Stimulated activated CD8-positive, alpha-beta memory T cell treated with anti-CD3 and anti-CD28 coated beads, Interleukin-7, amount 100 ng/mL, for 24 hours (primary cell): ENCODE measurements around the gene ST3GAL3.

Experiments used
- DNase-seq: peaks from one replicate; pipeline ENCODE4 v3.0.0-alpha.2; 2020; ENCODE audit warnings: low read depth

Gene ST3GAL3

GRCh38 chr1:43965316-43965715 lies 258.0 kb downstream of the ST3GAL3 start:
- DNase-seq: no peak

DNA sequence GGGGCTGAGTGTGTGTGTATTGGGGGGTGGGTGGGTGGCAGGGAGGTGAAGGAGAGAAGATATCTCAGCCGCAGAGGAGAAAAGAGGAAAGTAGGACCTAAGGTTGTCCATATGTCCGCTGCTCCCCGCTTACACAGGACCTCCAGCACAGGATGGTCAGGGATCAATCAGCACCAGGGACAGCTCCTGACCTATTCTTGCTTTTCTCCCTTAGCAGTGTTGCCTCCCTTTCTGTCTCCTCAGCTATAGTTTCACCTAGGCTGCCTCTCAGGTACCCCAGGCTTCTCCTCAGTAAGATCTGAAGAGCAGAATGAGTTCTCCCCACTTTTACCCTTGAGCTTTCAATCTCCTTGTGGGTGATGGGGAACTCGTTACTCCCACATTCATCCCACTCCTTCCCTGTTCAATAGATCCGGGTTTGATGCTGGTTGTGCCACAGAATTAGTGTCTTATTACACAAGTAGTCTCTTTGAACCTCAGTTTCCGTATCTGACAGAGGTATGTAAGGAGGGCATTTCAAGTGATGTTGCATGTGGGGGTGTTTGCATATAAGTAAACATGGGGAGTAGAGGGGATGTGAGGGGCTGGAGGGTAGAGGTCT lies 261.1 kb downstream of the ST3GAL3 start:
- DNase-seq: no peak

DNA sequence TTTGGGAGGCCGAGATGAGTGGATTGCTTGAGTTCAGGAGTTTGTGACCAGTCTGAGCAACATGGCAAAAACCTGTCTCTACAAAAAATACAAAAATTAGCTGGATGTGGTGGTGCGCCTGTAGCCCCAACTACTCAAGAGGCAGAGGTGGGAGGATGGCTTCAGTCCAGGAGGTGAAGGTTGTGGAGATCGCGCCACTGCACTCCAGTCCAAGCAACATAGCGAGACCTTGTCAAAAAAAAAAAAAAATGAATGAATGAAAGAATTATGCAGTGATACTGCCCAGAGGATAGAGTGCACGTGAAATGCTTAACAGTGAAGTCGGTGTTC lies 262.0 kb downstream of the ST3GAL3 start:
- DNase-seq: no peak

DNA sequence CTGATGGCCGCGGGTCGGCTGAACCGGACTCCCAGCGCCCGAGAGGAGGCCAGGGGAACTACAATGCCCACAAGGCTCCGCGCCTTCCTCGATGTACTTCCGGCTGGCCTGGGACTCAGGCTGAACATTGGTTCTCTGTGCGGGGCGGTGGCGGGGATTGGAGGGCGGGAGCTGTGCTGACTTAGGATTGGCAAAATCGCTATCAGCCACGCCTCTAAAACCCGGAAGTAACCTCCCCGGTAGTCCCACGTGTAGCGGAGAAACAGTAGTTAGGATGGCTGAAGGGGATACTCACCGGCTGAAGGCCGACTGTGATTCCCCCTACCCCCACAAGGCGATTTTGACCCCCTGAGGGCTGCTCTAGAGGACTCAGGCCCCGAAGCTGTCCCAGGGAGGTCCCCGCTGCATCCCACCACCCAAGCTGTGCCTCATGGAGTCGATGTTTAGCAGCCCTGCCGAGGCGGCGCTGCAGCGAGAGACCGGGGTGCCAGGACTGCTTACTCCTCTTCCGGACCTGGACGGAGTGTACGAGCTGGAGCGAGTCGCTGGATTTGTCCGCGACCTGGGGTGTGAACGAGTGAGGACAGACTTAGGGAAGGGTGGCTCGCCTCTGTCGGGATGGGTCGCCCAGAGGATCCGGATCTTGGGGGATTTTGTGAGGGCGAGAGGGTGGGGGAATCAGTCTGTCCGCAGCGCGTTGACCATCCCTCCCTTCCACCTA lies 262.6 kb downstream of the ST3GAL3 start, which contains the start of gene DPH2:
Gene DPH2 (plus strand): TSS at position 265 of the 721 bp plus-strand sequence. CDS start 166 bp downstream, at position 431.
- peak; percentile 94 for DNase-seq

GRCh38 chr1:43970502-43970901 lies 263.2 kb downstream of the ST3GAL3 start:
- DNase-seq: no peak

GRCh38 chr1:43970911-43971310 lies 263.6 kb downstream of the ST3GAL3 start:
- DNase-seq: no peak

DNA sequence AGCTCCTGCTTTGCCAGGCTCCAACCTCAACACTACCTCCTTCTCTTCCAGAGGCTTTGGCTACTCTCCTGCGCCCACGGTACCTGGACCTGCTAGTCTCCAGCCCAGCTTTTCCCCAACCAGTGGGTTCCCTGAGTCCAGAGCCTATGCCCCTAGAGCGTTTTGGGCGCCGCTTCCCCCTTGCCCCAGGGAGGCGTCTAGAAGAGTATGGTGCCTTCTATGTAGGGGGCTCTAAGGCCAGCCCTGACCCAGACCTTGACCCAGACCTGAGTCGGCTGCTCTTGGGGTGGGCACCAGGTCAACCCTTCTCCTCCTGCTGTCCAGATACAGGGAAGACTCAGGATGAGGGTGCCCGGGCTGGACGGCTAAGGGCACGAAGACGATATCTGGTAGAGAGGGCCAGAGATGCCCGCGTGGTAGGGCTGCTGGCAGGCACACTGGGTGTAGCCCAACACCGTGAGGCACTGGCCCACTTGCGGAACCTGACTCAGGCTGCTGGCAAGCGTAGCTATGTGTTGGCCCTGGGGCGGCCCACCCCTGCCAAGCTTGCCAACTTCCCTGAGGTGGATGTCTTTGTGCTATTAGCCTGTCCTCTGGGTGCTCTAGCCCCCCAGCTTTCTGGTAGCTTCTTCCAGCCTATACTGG lies 264.1 kb downstream of the ST3GAL3 start:
- no peak for DNase-seq

DNA sequence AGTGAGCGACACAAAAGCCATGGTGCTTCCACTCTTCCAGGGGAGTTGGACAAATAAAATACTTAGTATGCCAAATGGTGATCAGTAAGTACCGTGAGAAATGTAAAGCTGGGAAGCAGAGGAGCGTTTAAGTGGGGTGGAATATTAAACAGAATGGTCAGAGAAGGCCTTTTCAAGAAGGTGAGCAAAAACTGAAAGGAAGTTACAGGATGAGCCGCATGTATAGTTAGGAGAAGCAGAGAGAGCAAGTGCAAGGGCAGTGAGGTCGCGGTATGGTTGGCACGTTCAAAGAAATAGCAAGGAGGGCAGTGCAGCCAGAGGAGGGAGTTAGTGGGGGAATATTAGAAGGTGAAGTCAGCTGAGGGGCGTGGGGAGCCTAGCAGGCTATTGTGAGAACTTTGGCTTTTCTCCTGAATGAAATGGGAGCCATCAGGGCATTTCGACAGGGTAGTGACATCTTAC lies 266.7 kb downstream of the ST3GAL3 start:
- DNase-seq: no peak

- DNase-seq: peak; percentile 95
Observed at GRCh38 chr1:43974443-43975248, 267.3 kb downstream of the ST3GAL3 start, which contains the start of gene ATP6V0B. ATP6V0B (plus strand) TSS chr1:43974960; CDS start chr1:43975041, 81 bp downstream.

DNA sequence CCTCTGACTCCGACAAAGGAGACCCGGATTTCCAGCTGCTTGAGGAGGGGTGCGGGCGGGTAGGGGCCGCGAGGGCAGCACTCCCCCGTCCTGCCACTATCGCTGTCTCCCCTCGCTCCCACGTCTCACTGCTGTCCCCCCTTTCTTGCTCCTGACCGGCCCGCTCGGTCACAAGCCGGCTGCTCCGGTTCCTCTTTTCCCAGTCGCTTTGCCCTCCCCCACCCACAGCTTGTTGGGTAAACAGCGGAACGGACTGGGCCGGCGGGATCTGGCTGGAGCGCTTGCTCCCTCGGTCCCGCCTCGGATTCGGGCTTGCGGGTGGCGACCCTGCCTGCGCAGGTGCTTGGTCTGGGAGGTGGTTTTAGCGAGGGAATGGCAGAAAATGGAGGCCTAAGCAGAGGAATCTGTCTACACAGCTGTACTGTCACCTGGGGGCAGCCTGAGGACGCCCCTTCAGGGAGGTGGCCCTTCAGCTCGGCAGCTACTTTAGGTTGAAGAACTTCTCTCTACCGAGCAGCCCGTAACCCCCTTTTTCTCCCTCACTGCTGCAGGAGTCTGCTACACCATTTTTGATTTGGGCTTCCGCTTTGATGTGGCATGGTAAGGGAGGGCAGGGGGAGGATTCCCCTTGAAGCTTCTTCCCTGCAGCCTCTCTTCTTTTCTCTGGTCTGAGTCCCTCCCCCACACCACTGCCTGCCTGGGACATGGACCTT lies 268.1 kb downstream of the ST3GAL3 start:
- no peak for DNase-seq

DNA sequence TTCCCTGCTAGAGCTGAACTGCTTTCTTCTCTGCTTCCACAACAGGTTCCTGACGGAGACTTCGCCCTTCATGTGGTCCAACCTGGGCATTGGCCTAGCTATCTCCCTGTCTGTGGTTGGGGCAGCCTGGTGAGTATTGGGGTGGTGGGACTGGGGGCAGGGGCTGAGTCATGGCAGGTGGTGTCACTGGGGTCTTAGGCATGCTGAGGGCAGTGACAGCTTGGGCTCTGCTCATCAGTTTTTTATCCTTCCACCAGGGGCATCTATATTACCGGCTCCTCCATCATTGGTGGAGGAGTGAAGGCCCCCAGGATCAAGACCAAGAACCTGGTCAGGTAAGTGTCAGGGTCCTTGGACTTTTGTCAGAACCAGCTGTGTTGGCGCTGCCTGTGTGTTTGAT lies 268.7 kb downstream of the ST3GAL3 start:
- no peak for DNase-seq

DNA sequence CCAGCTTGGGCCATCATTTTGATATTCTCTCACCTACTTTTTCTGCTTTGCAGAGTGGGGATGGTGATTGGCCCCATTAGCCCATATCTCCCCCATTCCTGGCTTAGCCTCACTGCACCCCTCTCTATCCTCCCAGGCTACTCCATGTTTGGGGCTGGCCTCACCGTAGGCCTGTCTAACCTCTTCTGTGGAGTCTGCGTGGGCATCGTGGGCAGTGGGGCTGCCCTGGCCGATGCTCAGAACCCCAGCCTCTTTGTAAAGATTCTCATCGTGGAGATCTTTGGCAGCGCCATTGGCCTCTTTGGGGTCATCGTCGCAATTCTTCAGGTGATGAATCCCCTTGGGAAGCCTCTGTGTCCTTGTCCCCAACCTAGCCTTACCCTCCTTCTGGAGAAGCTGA lies 269.6 kb downstream of the ST3GAL3 start:
- no peak for DNase-seq

DNA sequence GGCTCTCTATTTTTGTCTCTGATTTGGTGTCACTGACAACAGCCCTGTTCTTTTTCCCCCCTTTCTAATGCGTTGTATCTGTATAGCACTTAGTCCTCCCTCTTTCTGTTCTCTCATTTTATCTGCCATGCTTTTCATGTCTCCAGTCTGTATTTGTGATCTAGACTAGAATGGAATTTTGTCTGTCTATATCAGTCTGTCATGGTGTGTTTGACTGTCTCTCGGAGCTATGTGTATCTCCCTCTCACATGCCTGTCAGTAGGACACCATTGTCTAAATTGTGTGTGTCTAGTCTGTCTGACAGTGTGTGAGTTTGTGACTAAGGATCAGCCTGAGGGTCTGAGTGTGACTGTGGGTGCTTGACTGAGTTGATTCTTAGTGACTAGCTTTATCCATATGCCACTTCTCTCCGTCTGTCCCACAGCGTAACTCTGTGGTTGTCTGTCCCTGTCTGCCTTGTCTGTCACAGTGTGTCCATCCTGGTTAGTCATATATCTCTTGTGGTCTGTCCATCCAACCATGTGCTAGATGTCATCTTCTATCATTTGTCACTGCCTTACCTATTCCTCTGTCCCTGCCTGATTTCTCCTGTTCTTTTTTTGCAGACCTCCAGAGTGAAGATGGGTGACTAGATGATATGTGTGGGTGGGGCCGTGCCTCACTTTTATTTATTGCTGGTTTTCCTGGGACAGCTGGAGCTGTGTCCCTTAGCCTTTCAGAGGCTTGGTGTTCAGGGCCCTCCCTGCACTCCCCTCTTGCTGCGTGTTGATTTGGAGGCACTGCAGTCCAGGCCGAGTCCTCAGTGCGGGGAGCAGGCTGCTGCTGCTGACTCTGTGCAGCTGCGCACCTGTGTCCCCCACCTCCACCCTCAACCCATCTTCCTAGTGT lies 270.3 kb downstream of the ST3GAL3 start:
- DNase-seq: no peak

GRCh38 chr1:43978264-43978550 lies 270.9 kb downstream of the ST3GAL3 start:
- no peak for DNase-seq

- DNase-seq: no peak
Observed at GRCh38 chr1:43978551-43979260, 271.4 kb downstream of the ST3GAL3 start, which contains the start of gene B4GALT2. B4GALT2 (plus strand) TSS chr1:43979210; CDS start chr1:43981161, 1,951 bp downstream.

GRCh38 chr1:43979261-43979527 lies 271.9 kb downstream of the ST3GAL3 start:
- DNase-seq: no peak

DNA sequence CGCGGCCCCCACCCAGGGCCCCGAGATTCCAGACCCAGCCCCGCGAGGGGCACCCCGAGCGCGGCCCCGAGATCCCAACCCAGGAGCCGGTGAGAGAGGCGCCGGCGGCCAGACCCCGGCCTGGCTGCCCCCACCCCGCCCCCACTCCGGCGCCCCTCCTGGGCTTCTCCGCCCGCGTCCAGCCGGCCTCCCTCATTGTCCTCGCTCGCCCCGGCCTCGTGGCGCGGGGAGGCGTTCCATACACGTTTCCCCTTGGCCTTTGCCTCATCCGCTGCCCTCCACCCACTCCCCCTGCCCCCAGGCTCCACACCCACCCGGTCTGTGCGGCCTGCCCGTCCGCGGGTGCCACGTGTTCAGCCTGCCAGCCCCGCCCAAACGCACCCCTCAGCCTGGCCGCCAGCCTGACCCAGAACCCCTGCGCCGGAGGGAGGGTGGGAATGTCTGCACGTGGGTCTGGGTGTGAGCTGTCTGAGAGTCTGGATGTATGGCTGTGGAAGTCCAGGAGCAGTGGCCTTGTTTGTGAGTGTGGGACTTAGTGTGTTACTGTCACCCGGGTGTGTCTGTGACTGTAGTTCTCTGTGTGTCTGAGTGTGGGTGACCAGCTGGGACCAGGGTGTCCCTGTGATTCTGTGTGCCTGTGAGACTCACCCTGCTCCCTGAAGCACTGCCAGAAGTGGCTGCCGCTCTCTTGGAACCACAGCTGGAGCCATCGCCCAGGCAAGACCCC lies 272.4 kb downstream of the ST3GAL3 start:
- DNase-seq: no peak

DNA sequence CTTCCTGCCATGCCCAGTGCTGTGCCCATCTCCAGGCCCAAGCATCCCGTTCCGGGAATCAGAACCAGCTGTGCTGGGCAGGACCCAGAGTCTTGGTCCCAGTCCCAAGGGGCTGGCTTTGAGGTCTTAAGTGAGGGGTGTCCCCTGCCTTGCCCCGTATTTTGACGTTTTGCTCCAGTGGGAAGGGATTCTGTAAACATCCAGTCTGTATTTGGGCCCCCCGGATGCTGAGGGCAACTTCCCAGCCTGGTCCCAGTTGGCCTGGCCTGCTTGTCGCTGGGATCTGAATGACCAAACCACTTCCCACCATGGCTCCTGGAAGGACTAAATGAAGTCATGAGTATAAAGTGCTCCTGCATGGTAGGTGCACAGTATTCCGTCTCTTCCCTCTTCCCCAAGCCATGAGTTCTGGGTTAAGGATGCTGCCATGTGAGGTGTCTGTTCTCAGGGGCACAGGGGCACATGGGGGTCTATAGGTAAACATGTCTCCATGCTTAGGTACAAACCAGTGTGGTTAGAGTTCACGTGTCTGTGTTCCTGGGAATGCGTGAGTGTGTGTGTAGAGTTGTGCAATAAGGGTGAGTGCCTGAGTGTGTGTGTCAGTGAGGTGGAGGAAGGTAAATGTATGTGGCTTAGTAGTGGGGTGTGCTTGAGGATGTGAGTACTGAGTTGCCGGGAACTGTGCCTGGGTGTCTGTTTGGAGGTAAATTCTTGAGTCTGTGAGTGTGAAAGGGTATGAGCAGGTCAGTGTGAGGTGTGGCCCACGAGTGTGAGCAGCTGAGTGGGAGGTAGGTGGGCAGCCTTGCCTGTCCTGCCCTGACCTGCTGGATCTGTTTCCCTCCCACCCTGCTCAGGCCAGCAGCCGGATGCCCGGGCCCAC lies 273.2 kb downstream of the ST3GAL3 start:
- no peak for DNase-seq
